Transverse colon (tissue), 4 donors: Measurements from ENCODE around the gene TOM1L2.

Experiments used
- EP300 ChIP-seq: sonication (generic); formaldehyde crosslinking; IDR thresholded peaks from one replicate; pipeline ENCODE4 v1.6.1; 2017; ENCODE audit warnings: antibody characterized with exemption, low read depth
- POLR2A ChIP-seq: fragments of 450-650 bp; IDR thresholded peaks from one replicate; pipeline ENCODE4 v1.6.1; 2016; ENCODE audit warnings: antibody characterized with exemption, mild to moderate bottlenecking, moderate library complexity
- POLR2AphosphoS5 ChIP-seq, 3 donors: sonication (generic); formaldehyde crosslinking; IDR thresholded peaks; one replicate each; pipeline ENCODE4 v1.6.1; 2016; ENCODE audit warnings: antibody characterized with exemption in 3 of 3
- TF ChIP-seq, protein P1 (sequence below), 5 experiments: fragments of 200-600 bp in 3 of 5; fragments of 450-650 bp in 2 of 5; sonication (generic) in 3 of 5; IDR thresholded peaks; 1 replicate in 2 of 5; 2 replicates in 3 of 5; pipeline ENCODE4 v1.5.1; 2016 to 2017; ENCODE audit warnings: antibody characterized with exemption in 5 of 5, inconsistent platforms in 3 of 5, mild to moderate bottlenecking in 2 of 5, moderate library complexity in 1 of 5

DNA sequence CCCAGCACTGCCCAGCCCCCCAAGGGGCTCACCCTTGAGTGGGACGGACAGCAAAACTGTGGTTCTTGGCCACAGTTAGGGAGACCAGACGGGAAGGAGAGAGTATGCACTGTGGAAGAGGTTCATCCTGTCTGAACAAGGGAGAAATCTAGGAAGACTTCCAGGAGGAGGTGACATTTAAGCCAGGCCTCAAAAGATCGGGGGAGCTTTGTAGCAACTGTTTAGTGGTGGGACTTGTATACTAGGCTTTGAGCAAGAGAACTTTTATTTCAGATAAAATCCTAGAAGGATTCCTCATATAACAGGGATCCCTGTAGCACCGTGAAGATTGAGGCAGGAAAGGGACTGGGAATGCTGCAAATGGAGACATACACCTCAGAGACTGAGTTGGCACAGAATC is 166.2 kb downstream of the TOM1L2 start:
- TF ChIP-seq POLR2A (no peak), POLR2AphosphoS5 (IDR thresholded peaks at IDR 0.05) (no peak), EP300 (no peak)
- TF ChIP-seq, protein P1, sequence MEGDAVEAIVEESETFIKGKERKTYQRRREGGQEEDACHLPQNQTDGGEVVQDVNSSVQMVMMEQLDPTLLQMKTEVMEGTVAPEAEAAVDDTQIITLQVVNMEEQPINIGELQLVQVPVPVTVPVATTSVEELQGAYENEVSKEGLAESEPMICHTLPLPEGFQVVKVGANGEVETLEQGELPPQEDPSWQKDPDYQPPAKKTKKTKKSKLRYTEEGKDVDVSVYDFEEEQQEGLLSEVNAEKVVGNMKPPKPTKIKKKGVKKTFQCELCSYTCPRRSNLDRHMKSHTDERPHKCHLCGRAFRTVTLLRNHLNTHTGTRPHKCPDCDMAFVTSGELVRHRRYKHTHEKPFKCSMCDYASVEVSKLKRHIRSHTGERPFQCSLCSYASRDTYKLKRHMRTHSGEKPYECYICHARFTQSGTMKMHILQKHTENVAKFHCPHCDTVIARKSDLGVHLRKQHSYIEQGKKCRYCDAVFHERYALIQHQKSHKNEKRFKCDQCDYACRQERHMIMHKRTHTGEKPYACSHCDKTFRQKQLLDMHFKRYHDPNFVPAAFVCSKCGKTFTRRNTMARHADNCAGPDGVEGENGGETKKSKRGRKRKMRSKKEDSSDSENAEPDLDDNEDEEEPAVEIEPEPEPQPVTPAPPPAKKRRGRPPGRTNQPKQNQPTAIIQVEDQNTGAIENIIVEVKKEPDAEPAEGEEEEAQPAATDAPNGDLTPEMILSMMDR (IDR thresholded peaks at IDR 0.05), result no peak
